ENCODE results near the gene TMA7B.
"Not testable (repeated sequence)": the region's sequence is repeated elsewhere in the genome, so short reads cannot be mapped to it uniquely, and the experiment has no call there.

TMA7B gene

DNA sequence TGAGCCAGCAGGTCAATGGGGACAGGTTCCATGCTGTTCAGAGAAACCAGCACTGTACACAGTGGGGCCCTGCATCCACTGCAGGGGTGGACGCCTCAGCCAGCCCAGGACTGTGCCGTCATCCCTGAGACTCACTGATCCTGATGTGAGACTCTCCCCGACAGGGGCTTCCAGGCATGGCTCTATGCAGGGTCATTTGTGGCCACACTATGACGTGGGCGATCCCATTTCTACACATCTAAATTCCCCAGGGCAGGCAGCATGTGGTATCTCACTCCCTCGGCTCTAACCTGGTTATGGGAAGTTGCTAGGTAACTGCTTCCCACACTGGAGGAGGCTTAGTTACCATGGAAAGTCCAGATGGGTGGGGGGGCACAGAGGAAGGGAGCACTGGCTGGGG lies 20.4 kb downstream of the TMA7B start:
- FAIRE-seq: no peak
- no peak for DNase-seq (ENCODE audit: low spot score)

DNA sequence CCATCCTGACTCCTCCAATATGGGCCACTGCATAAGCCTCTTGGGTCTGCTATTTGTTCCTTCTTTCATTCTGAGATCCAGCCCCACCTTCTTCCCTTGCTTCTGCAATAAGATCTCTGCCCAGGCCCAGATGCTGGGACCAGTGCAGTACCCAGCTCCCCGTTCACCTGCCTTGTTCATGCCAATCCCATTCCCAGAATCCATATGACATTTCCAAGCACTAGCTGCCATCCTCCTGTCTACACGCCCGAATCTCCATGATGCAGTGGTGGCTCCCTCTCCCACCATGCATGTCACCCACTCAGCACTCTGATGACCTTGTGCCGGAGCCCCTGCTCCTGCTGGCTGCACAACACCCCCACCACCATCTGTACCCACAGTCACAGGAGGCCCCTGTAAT lies 23.1 kb downstream of the TMA7B start:
- FAIRE-seq: no peak
- no peak for DNase-seq (ENCODE audit: low spot score)

DNA sequence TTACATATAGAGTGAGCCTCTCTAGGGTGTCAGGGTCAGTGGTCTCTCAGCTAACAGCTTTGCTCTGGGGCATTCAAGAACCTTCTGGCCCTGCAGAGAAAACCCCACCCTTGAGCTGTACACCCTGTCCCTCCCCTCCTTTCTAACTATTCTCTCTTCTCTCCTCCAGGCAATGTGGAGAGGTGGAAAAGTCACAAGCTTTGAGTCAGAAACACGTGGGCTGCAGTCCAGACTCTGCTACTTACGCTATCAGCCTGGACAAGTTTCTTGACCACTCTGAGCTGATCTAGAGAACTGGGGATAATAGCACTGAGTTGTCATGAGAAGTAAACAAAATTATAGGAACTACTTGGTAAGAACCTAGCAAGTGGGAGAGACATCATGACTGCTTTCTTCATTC lies 23.8 kb downstream of the TMA7B start:
- no peak for DNase-seq (ENCODE audit: low spot score)
- no peak for FAIRE-seq

DNA sequence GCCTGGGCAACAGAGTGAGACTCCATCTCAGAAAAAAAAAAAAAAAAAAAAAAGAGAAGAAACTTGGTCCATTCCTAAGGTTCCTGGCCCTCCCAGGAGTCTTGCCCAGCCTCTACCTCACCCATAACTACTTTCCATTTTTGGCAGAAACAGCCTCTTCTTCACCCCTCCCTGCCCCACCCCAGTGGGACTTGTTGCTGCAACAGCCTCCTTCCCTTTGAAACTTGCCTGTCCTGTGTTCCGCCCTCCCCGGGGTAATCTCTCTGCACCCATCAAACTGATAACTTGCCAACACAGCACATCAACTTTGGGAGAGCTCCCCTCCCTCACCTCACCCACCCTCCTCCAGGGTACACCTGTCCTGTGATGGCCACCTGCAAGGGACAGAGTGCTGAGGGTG lies 24.5 kb downstream of the TMA7B start:
- DNase-seq (ENCODE audit: low spot score): no peak
- no peak for FAIRE-seq

DNA sequence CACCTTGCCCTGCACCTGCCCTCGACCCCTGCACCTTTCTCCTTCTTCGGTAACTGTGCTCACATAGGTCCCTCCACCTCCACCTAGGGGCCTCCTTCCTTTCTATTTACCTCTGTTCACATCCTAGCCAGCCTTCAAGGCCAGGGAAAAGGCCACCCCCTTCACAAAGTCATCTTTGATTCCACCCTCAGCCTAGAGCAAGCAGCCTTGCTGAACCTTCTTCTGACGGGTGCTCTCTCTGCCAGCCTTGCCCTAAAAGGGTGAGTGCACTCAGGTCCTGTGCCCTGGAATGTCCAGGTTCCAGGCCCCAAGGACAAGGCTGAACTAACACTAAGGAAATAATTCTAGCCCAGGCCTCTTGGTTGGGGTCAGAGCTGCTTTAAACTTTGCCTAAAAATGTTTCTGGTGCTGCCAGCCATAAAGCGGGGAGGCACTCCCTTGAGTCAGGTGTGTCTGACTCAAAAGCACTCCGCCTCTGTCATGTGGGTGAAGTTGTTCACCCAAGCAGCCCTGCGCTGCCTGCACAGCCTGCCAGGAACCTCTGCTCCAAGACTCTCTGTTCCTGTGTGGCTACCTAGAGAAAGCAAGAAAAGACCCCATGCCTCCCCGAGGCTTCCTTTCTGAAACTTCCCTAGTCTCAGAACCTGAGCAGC lies 25.3 kb downstream of the TMA7B start:
- DNase-seq (ENCODE audit: low spot score) (no peak), FAIRE-seq (no peak)

DNA sequence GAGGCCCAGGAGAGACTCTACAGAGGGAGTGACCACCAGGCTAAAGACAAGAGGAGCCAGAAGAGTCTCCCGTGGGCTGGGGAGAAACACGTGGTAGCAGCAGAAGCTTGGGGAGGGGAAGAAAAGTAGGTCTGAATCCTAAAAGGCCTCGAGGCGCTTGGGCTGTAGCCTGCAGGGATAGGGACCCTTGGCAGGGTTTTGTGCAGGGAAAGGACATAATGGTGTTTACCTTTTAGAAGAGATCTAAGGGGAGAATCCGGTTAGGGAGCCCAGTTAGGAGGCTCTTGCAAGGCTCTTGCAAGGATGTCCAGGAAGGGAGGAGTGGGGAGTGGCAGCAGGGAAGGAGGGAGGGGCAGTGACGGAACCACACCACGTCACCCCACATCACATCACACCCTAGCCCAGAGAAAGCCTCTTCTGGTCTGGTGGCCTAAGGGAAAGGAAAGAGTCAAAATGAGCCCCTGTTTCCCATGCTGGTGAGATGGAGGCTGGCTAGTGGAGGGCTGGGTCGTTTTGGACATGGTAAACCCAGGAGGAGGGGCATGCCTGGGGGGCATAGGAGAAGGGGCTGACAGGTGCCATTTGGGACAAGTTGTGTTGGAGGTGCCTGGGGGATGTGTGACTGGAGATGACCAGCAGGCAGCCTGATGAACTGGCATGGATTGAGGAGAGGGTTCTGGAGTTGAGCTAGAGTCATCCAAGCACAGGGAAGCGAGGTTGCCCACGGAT lies 28.4 kb downstream of the TMA7B start:
- FAIRE-seq: no peak
- no peak for DNase-seq (ENCODE audit: low spot score)

DNA sequence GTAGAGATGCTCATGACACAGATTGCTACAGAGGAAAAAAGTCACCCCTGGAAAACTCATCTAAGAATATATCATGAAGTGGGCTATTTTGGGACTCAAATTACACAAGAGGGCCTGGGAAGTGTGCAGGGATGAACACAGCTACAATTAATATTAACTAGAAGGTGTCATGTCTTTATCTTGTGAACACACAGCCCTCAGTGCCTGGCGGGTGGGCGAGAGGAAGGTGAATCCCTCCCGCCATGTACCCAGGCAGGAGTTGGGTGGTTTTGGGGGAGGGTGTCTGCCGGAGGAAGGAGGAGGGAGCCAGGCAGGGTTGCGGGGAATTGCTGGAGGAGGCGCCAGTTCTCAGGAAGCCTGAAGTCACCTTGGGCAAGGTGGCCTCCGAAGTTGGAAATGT lies 29.4 kb downstream of the TMA7B start:
- FAIRE-seq (no peak), DNase-seq (ENCODE audit: low spot score) (no peak)

DNA sequence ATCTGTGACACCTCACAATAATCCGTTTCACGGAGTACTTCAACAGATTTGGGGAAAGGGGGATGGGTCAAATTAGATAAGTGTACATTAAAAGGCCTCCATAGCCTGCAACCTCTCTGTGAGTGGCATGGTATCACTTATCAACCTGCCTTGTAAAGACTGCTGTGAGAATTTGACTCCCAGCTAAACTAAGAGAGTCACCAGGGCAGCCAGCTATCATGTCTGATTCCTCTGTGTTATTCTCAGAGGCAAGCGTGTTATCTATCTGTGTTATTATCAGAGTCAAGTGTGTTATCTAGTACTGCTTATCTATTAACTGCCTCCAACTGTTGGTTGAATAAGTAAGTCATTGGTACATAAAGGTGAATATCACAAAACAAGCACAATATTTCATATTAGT lies 30.5 kb downstream of the TMA7B start:
- DNase-seq (ENCODE audit: low spot score) (no peak), FAIRE-seq (no peak)

DNA sequence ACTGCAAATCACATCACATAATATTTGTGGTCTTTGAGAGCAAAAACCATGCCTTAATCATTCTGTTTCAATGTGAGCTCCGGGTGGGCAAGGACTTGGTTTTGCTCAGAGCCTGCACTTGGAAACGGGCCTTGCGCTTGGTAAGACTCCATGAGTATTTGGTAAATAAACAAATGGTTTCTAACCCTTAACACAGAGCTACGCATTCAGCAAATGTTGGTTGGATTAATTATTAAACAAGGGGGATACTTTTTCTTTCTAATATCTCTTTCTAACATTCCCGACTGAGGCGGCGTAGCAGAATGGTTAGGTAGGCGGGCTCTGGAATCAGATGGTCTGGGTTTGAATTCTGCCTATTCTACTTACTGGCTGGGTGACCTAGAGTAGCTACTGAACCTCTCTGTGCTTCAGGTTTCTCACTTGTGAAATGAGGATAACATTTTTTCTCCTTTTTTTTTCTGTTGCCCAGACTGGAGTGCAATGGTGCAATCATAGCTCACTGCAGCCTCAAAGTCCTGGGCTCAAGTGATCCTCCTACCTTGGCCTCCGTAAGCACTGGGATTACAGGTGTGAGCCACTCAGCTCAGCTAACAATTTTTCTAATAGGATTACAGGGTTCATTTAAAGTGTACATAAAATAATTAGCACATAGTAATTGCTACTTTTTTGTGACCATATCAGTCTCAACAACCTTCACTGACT lies 31.1 kb downstream of the TMA7B start:
- DNase-seq (ENCODE audit: low spot score) (no peak), FAIRE-seq (no peak)

DNA sequence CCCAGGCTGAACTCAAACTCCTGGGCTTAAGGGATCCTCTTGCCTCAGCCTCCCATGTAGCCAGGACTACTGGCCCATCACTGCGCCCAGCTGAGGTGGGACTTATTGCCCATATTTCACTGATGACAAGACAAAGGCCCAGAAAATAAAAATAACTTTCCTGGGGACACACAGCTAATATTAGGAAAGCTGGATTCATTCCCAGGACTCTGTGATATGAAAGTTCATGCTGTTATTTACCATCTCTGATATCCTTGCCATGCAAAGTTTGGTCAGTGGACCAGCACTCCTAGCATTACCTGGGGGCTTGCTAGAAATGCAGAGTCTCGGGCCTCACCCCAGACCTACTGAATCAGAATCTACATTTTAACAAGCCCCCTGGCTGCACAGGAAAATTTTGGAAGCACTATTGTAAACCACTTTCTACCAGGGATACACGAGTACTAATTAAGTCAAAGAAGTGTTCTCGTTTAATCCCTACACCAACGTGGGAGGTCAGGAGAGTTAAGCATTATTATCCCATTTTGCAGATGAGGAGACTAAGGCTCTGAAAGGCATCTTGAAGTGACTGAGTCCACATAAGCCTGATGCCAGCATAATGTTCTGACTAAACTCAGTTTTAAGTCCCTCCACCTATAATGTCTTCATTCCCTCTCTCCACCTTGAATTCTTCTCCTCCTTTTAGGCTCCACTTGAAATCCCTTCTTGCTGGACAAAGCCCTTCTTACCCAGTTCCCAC lies 32.1 kb downstream of the TMA7B start:
- FAIRE-seq (no peak), DNase-seq (ENCODE audit: low spot score) (no peak)

DNA sequence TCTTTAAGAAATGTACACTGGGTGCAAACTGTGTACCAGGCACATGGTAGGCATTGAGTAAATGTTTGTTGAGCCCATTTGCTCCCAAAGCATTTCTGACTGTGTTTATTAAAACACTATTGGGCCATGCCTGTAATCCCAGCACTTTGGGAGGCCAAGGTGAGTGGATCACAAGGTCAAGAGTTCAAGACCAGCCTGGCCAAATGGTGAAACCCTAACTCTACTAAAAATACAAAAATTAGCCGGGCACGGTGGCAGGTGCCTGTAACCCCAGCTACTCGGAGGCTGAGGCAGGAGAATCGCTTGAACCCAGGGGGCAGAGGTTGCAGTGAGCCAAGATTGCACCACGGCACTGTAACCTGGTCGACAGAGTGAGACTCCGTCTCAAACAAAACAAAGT lies 32.7 kb downstream of the TMA7B start:
- not testable (repeated sequence) for FAIRE-seq; DNase-seq (ENCODE audit: low spot score)

DNA sequence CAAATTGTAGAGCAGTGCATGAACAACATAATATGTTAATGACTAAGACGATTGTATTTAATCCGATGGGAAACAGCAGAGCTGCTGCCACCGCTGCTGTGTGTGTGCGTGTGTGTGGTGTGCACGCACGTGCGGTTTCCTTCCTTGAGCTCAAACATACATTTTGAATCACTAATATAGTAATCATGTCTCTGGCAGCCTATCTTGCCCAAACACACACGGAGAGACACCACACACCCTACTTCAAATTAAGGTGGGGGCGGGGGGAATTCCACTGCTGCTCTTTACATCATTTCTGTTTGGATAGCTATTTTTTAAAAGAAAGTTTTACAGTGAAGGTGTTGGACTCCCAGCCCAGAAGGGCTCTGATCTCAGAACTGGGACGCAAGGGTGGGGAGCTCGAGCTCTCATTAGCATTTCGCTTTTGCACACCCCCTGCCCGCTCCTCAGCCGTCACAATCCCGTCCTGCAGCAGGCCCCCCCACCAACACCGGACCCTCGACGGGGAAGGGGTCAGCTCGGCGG lies 33.9 kb downstream of the TMA7B start:
- no peak for FAIRE-seq
- no peak for DNase-seq (ENCODE audit: low spot score)

DNA sequence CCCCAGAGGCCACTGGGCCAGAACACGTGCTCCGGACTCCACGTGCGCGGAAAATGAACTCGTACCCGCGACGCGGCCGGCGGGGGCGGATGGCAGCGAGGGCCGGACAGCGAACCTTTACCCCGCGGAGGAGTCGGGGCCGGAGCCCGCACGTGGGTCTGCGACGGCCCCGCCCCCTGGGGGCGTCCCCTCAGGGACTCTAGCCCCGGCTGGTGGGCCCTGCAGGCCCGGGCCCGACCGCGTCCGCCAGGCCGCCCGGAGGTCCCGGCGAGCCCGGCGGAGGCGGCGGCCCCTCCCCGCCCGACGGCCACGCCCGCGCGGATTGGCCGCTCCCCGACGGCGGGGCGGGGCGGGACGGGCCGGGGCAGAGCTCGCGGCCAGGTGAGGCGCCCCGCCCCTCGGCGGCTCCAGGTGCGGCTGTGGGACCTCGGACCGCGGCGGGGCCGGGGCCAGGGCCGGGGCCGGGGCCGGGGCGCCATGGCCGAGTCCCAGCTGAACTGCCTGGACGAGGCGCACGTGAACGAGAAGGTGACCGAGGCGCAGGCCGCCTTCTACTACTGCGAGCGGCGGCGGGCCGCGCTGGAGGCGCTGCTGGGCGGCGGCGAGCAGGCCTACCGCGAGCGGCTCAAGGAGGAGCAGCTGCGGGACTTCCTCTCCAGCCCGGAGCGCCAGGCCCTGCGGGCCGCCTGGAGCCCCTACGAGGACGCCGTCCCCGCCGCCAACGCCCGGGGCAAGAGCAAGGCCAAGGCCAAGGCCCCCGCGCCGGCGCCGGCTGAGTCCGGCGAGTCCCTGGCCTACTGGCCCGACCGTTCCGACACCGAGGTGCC lies 34.6 kb downstream of the TMA7B start, which contains the start of gene FAM83F:
TSS of gene FAM83F (plus strand) at position 389 of the 827 bp plus-strand sequence. CDS start at position 478, 89 bp downstream.
- DNase-seq (ENCODE audit: low spot score): no peak
- no peak for FAIRE-seq

DNA sequence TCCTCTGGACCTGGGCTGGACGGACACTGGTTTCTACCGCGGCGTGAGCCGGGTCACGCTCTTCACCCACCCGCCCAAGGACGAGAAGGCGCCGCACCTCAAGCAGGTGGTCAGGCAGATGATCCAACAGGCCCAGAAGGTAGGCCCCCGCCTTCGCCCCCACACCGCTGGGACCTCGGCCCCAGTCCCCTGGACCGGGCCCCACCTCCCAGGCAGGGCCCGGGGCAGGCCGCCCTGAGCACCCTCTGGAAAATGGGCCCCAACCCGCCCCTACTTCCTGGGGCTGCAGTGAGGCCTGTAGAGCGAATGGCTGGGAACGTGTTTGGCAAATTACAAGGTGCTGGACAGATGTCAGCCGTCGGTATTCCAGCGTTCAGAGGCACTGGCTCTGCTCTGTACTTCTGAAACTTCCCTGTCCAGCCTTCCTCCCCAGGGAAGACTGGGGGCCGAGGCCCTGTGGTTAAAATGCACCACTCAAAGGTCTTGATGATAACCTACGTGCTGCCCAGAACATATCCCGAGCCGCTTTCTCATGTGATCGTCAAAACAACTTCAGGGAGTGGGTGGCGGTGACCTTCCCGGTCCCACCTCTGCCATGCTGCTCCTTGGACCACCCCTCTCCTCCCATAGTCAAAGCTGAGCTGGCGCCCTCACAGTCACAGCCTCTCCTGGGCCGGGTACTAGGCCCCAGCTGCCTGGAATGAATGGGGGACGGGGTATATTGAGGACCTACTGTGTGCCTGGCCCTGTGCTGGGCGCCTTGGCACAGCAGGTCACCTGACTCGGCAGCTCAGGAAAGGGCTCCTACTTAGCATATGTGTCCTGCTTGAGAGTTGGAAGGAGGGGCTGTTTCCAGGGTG lies 35.4 kb downstream of the TMA7B start:
- DNase-seq (ENCODE audit: low spot score) (no peak), FAIRE-seq (no peak)

DNA sequence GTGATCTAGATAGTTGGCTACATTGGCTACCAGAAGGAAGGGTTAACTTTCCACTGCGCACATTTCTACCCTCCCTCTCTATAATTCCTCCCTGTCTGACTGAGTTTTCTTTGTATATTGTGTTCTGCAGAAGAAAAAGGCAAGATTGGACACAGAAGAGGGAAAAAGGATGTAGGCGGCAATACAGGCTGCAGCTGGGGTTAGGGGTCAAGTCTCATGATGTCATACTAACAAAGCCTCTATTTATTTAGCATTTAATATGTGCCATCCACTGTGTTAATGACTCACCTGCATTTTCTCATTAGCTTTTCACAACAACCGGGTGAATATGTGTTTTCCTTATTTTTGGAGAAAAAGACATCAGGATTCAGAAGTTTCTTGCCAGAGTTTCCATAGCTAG lies 36.5 kb downstream of the TMA7B start:
- FAIRE-seq: no peak

DNA sequence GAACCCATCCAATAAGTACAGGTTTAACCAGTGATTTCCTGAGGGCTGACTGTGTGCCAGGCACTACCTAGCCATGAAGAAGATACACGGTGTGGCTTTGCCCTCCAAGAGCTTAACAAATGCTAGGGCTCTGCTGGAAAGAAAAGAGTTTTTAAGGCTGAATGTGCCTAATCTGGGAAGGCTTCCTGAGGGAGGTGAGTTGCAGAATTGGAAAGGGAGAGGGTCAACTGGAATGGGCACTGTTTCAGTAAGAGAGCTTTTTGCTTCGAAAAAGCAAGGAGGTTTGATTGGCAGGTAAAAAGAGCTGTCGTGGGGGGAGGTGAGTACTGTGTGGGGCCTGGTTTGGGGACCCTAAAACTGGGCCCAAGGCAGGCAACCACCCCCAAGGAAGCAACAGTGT lies 37.2 kb downstream of the TMA7B start:
- no peak for FAIRE-seq

More for the DNA sequence above, 36.5 kb downstream of the TMA7B start:
- no peak for DNase-seq (ENCODE audit: low spot score)

DNA sequence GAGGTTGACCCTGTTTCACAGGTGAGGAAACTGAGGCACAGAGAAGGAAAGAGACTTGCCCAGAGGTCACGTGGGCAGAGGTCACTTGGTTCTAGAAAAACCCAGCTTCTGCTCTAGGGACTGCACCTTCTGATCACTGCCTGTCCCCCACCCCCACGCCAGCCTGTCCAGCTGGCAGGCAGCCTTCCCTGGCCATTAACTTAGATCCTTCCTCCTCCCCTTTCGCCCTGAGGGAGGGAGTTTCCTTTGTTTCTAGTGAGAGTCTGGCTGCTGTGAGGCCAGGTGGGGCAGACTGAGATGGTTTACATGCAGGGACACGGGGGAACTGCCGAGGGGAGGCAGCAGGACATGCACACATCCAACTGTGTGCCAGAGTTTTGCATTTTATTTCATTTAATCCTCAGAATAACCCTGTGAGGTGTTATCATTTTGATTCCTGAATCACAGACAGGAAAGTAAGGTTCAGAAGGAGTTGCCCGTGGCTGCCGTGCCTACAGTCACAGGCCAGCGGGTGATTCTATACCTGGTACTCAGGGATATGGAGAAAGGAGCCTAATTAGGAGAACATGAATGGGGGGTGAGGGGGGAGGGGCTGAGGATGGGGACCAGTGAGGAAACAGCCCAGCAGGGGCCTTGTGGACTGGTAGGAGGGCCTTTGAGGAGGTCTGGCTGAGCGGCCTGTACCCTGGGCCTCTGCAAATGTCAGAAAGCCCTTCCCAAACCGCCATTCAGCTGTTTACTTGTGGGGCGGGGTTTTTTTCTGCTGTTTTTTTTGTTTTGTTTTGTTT lies 37.9 kb downstream of the TMA7B start:
- DNase-seq (ENCODE audit: low spot score): peak; percentile 34
- no peak for FAIRE-seq

More for the DNA sequence above, 37.2 kb downstream of the TMA7B start:
- DNase-seq (ENCODE audit: low spot score): no peak

DNA sequence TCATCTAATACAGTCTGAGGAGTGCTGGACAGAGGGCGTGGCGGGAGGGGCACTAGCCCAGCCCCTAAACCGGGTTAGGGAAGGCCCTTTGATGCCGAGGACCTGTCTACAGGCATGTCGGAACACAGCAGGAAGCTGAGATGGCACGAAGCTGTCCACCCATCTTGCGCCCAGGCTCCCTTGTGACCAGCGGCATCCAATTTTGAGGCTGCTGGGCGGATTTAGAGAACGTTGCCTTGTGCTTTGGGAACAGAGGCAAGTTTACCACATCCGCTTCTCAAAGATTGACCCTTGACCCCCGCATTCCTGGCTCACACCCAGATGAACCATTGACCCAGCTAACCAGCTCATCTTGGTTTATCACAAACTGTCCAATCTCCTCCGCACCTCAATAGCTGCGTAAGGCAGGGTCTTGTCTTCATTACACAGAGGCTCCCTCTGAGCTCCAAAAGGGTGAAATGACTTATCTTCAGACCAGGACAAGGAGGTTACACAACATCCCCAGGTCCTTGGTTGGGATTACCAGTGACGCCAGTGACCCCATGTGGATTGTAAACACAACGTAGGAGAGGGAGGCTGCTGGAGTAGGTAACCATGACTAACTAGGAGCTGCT lies 39.1 kb downstream of the TMA7B start:
- FAIRE-seq (no peak), DNase-seq (ENCODE audit: low spot score) (peak; percentile 76)
